Smooth muscle cell of the brain vasculature (primary cell): Measurements from ENCODE around the gene SLC4A2.

Experiments
- DNase-seq: peaks from one replicate; pipeline ENCODE4 v3.0.0-alpha.2; 2012; ENCODE audit warnings: low read depth, low spot score

The SLC4A2 gene

GRCh38 chr7:151043959-151044358 is 15.4 kb upstream of the SLC4A2 start:
- DNase-seq = no peak

DNA sequence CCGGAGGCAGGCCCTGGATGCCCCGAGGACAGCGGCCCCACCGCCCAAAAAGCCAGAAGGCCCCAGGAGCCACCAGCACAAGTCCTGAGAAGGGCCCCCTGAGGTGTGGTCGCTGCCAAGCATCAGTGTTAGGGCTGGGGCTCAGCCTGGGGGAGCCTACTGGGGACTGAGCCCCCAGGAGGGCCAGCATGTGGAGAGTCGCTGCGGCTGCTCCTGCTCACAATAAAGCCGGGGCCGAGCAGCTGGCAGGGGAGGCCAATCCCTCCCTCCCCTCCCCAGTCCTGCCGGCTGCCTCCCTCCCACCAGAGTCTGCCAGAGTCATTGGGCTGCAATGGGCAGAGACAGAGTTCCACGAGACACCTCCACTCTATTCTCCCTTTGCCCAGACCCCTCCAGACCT is 14.1 kb upstream of the SLC4A2 start:
- DNase-seq = no peak

DNA sequence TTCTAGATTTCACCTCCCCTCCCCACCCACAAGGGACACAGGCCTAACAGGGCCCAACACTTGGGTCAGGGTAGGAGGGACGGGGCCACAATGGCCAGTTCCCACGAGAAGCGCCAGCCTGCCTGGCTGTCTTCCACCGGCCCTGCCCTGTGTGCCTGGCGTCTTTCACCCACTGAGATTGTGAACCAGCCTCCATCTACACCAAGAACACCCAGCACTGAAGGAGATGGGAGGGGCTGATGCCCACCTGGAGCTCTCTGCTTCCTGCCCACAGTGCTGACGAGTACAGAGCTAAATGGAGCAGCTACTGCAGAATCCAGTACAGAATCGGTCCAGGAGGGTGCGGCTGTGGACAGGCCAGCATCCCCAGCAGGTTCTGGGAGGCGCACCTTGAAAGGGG is 13.4 kb upstream of the SLC4A2 start:
- no peak for DNase-seq

- no peak for DNase-seq
Measured at GRCh38 chr7:151046603-151047573, 12.5 kb upstream of the SLC4A2 start.

DNA sequence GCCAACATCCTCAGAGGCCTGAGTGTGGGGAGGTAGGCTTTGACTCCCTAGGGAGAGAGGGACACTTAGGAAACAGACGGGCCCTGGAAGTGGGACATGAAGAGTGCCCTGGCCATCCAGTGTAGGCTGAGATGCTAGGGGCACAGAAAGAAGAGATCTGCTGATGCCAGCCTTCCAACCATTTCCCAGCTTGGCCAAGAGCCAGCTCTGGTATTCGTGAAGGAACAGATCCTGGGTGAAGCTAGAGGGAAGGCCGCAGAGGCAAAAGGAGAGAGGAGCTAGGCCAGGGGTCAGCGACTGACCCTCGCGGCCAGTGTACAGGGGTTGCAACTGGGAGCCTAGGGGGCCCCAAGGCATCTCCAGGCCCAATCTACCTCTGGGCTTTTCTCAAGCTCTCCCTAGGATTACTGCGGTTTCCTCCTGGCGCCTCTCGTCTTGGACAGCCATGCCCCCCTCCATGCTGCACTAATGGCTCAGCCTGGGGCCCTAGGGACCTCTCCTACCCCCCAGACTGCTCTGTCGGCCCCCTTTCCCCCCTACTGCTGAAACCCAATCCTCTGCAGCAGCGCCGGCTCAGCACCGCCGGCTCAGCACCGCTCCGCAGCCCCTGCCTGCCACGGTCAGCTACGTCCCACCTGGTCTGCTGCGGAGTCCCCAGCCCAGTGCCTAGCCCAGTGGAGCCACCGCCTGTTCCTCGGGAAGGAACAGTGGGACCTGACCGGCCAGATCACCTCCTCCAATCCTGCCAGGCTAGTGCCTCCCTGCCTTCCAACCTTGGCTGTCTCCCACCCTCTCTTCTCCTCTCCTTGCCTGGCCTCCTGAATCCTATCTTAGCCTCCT is 11.2 kb upstream of the SLC4A2 start, which contains the start of gene ASIC3:
TSS of gene ASIC3 (plus strand) at position 556 of the 840 bp plus-strand sequence. CDS start 355 bp downstream, outside the sequence.
- DNase-seq = no peak

DNA sequence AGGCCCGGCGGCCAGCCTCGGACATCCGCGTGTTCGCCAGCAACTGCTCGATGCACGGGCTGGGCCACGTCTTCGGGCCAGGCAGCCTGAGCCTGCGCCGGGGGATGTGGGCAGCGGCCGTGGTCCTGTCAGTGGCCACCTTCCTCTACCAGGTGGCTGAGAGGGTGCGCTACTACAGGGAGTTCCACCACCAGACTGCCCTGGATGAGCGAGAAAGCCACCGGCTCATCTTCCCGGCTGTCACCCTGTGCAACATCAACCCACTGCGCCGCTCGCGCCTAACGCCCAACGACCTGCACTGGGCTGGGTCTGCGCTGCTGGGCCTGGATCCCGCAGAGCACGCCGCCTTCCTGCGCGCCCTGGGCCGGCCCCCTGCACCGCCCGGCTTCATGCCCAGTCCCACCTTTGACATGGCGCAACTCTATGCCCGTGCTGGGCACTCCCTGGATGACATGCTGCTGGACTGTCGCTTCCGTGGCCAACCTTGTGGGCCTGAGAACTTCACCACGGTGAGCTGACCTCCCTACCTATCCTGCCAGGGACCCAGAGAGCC is 10.4 kb upstream of the SLC4A2 start:
- DNase-seq = no peak

- DNase-seq = no peak
Measured at GRCh38 chr7:151051108-151051507, 8.3 kb upstream of the SLC4A2 start.

- DNase-seq = no peak
Measured at GRCh38 chr7:151053096-151053495, 6.3 kb upstream of the SLC4A2 start.

DNA sequence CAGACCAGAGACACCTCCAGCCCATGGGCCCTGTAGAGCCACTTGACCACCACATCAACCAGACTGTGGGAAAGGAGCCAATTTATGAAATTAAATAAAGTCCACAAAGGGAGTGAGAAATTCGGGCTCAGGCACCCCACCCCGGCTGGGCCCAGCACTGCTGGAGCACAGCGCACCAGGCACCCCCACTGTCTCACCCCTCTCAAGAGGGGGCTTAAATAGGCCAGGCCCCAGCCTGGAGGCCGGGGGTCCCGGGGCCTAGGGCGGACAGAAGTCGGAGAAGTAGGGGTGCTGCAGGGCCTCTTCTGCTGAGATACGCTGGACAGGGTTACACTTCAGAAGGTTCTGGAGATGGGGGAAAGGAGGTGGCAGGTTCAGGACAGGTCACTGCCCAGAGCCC is 5.6 kb upstream of the SLC4A2 start:
- no peak for DNase-seq

GRCh38 chr7:151056283-151056665 is 3.1 kb upstream of the SLC4A2 start:
- no peak for DNase-seq

GRCh38 chr7:151056666-151057505 is 2.5 kb upstream of the SLC4A2 start:
- no peak for DNase-seq

GRCh38 chr7:151057506-151057988 is 1.8 kb upstream of the SLC4A2 start, which contains the start of gene CDK5:
CDK5 (minus strand) TSS chr7:151057897; CDS start chr7:151057848, 49 bp downstream.
- no peak for DNase-seq

DNA sequence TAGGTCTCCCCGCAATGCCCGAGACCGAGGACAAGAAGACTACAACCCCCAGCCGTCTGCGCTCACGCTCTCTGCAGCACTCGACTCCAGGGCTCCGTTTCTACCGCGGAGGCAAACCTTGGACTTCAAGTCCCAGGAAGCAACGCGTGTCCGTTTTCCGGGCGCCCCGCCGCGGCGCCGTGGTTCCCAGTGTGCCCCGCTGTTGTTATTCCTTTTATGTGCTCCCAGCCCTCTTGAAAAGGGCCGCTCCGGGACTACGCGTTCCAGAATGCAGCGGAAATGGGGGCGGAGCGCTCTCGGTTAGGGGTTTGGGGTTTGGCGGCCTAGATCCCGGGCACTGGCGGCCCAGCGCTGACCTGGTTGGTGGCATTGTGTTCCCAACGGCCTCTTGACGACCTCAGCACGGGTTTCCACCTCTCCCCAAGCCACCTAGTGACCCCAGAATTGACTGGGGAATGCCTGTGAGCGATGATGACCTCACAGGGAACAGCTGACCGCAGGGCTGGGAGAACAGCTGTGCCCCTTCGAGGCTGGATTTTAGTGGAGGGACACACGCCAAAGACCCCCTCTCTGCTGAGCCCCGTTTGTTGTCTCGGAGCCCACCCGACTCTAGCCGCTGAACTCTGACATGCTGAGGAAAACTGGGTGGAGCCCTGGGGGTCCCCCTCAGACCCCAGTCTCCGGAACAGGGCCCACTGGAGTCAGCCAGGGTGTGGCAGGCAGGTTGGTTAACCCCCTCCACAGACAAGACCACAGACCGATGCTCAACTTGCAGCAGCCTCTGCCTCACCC is 1.2 kb upstream of the SLC4A2 start:
- DNase-seq = peak; percentile 99

DNA sequence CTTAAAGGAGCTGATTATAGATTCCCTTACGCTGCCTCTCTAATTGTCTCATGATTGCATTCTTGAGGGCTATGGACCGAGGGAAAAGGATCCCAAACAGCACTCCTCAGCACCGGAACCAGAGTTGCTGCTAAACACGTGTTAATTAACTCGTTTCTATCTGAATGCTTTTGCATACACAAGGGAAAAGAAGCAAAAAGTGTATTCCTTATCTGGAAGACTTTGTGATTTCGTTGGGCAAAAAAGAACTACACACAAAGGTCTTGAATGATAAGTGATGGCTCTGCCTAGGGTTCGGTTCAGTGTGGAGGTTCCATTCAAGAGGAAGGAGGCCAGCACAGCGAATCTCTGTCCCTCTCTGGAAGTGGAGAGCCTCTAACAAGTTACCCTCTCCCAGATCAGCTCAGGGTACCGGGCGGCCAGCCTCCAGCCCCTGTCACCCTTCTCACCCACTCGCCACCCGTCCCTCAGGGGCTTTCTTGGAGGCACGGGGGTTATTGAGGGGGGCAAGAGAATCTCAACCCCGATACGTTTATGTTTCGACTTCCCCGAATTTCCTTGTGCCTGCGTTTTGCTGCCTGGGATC is 515 bp upstream of the SLC4A2 start:
- no peak for DNase-seq

- no peak for DNase-seq
Measured at GRCh38 chr7:151060113-151060415, 675 bp downstream of the SLC4A2 start.

DNA sequence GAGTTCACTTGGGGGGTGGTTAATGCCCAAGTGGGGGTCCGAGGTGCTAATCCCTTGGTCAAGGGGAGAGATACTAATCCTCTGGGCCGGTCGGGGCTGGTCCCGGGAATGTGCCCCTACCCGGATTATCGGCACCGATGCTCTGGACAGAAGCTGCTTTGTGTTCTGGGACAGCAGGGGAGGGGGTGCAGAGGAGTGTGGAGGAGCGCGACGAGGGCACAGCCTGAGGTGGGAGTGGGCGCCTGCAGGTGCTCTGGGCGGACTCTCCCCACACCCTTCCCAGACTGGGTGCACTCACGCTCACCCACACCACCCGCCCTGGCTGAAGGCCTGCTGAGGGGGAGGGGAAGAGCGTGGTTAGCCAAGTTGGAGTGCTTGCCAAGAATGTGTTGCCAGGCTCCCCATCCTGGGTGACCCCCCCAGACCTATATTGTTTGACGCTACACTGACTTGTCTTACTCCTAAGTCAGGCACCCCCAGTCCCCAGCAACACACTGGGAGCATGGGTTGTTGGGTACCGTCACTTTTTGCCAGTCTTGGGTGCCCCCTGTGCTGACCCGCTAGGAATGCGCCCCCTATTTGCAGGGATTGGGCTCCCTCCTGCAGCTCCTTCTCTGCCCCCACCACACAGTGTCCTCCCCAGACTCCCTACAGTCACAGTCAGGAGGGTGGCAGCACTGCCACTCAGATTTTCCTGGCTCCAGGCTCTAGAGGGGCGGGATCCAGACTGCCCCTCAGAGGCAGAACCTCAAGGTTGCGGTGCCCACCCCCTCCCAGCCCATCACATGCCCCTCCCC is 1.2 kb downstream of the SLC4A2 start:
- DNase-seq = no peak

DNA sequence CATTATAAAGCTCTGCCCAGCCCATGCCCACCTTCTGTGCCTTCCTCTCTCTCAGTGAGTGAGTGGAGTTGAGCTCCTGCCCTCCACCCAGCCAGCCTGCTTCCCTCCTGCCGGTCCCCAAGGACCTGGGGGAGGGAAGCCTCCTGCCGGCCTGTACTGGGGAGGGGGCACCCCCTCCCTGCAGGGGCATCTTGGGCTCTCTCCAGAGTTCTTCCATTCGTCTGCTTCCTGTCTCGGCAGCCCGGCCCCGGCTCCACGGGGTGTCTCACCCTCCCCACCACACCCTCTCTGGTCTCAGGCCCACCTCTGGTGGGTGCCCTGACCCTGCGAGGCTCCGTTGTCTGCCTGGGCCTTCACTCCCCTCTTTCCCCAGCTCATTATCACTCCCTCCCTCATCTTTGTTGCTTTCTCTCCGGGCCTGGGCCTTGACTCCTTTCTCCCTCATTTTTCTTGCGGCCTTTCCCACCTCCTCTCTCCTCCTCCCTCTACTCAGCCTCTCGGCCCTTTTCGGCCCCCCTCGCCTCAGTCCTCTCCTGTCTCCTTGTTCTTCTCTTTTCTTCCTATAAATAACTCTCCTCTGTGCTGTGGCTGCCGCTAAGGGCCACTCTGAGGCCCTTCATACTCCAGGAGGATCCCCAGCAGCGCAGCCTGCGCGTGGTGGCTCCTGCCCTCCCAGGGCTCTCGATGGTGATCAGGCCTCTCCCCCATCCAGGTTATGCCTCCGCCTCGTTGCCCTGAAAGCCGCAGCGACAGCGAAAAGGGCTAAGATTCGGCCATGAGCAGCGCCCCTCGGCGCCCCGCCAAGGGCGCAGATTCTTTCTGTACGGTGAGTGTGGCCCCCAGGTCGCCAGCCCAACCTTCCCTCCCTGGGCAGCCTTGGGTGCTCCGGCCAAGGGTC is 2.1 kb downstream of the SLC4A2 start:
- no peak for DNase-seq

- no peak for DNase-seq
Measured at GRCh38 chr7:151062111-151062398, 2.7 kb downstream of the SLC4A2 start.
